Nephron progenitor cell (in vitro differentiated cells): ENCODE data around the gene B3GAT1.

Source experiments
- DNase-seq: peaks from one replicate; pipeline ENCODE4 v3.0.0; 2021
- H3K27ac Mint-ChIP-seq: 2 replicates; pipeline ENCODE4 v1.8.0; 2021; ENCODE audit warnings: mild to moderate bottlenecking, moderate library complexity, mixed read lengths
- H3K27me3 Mint-ChIP-seq: 2 replicates; pipeline ENCODE4 v1.8.0; 2021; ENCODE audit warnings: mild to moderate bottlenecking, low read depth, mixed read lengths; ENCODE audit not compliant: poor library complexity
- H3K36me3 Mint-ChIP-seq: 2 replicates; pipeline ENCODE4 v1.8.0; 2021; ENCODE audit warnings: low read depth, mixed read lengths
- H3K4me1 Mint-ChIP-seq: 2 replicates; pipeline ENCODE4 v1.8.0; 2021; ENCODE audit warnings: mixed read lengths
- H3K4me3 Mint-ChIP-seq: 2 replicates; pipeline ENCODE4 v1.8.0; 2021; ENCODE audit warnings: mild to moderate bottlenecking, moderate library complexity, mixed read lengths
- H3K9me3 Mint-ChIP-seq: 2 replicates; pipeline ENCODE4 v1.8.0; 2021; ENCODE audit warnings: mild to moderate bottlenecking, moderate library complexity, mixed read lengths
- CTCF ChIP-seq: fragments of 200-600 bp; sonication (generic); IDR thresholded peaks from 2 replicates; pipeline ENCODE4 v1.5.0; 2021; ENCODE audit warnings: antibody characterized with exemption

B3GAT1 gene

GRCh38 chr11:134402910-134403309, 9.1 kb downstream of the B3GAT1 start:
- no peaks in the 10 kb centered on the region for H3K36me3 Mint-ChIP-seq
- H3K4me3 Mint-ChIP-seq = no peak overlapping the region
- H3K4me1 Mint-ChIP-seq = no peaks in the 10 kb centered on the region
- H3K27ac Mint-ChIP-seq = no peak overlapping the region
- H3K9me3 Mint-ChIP-seq = peaks cover 8% of the 10 kb centered on the region
- DNase-seq = no peak
- no peak for TF ChIP-seq CTCF
- peaks cover 25% of the 10 kb centered on the region for H3K27me3 Mint-ChIP-seq

GRCh38 chr11:134401825-134402809, 9.9 kb downstream of the B3GAT1 start:
- Mint-ChIP-seq H3K36me3 (no peaks in the 10 kb centered on the region), H3K27ac (no peak overlapping the region), H3K4me3 (no peak overlapping the region), H3K27me3 (peaks cover 19% of the 10 kb centered on the region), H3K4me1 (no peaks in the 10 kb centered on the region), H3K9me3 (peaks cover 8% of the 10 kb centered on the region)
- TF ChIP-seq CTCF = no peak
- DNase-seq = no peak

DNA sequence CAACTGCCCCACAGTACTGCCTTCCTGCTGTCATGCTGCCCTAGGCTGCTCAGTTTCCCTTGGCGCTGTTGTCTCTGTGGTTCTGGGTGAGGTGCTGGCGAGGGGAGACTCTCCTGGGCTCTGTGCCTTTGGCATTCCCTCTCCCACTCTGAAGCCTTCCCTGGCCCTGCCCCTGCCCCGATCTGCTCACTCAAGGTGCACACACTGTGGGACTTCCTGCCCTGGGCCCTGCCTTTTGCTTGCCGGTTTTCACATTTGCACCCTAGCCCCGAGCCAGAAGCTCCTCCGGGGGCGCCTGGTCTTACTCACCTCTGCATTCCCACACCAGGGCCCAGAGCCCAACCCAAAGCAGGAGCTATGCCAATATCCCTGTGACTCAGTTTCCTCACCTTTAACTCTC, 12.0 kb downstream of the B3GAT1 start:
- no peaks in the 10 kb centered on the region for H3K36me3 Mint-ChIP-seq
- no peak for TF ChIP-seq CTCF
- no peaks in the 10 kb centered on the region for H3K4me1 Mint-ChIP-seq
- peaks cover 19% of the 10 kb centered on the region for H3K27me3 Mint-ChIP-seq
- no peak overlapping the region for H3K27ac Mint-ChIP-seq
- no peak for DNase-seq
- no peak overlapping the region for H3K4me3 Mint-ChIP-seq
- H3K9me3 Mint-ChIP-seq = peaks cover 8% of the 10 kb centered on the region

GRCh38 chr11:134399293-134399654, 12.8 kb downstream of the B3GAT1 start:
- no peak overlapping the region for H3K4me3 Mint-ChIP-seq
- no peak overlapping the region for H3K27ac Mint-ChIP-seq
- no peak for TF ChIP-seq CTCF

DNA sequence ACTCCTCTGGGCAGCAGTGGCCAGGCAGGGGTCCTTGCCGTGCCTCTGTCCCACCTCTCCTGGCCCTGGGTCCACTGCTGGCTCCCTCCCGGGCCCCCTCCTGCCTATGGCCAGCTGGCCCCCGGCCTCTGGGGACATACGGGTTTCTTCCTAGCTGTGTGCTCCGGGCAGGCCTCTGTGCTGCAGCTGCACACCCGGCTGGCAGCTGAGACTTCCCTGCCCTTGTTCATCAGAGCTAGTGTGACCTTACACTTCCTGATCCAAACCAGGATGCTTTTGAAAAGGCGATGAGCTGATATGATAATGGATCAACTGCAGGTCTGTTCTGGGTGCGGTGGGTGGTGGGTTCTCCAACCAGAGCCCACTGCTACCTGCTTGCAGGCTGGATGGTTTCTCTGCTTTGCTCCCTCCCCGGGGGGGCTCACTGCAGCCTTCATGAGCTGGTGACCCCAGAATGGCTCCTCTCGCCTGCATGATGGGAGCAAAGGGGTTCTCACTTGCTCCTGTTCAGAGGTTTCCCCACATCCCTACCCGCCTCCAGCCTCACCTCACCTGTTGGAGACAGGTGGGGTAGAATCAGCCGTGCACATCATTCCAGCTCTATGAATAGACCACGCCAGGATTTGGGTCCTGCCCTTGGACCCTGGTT, 13.3 kb downstream of the B3GAT1 start:
- Mint-ChIP-seq H3K4me1 (no peaks in the 10 kb centered on the region), H3K27ac (no peak overlapping the region), H3K9me3 (peaks cover 8% of the 10 kb centered on the region), H3K36me3 (no peaks in the 10 kb centered on the region), H3K4me3 (no peak overlapping the region), H3K27me3 (peaks cover 19% of the 10 kb centered on the region)
- TF ChIP-seq CTCF = no peak
- no peak for DNase-seq

More at GRCh38 chr11:134399293-134399654, 12.8 kb downstream of the B3GAT1 start:
- peaks cover 8% of the 10 kb centered on the region for H3K9me3 Mint-ChIP-seq
- peaks cover 19% of the 10 kb centered on the region for H3K27me3 Mint-ChIP-seq
- H3K36me3 Mint-ChIP-seq = no peaks in the 10 kb centered on the region
- no peaks in the 10 kb centered on the region for H3K4me1 Mint-ChIP-seq
- no peak for DNase-seq
